OCI-LY3 (cell line): ENCODE results near the gene DNMT3A.

Source experiments
- H2AFZ ChIP-seq: fragments of 200-600, 300-600 bp; shearing (Covaris generic); 2 replicates; pipeline ENCODE4 v1.6.0; 2014; ENCODE audit warnings: antibody characterized with exemption, low read depth, low read length
- H3K27ac ChIP-seq: fragments of 200-600, 300-600 bp; sonication (generic); 2 replicates; pipeline ENCODE4 v1.5.1; 2014; ENCODE audit warnings: mild to moderate bottlenecking, low read length, moderate library complexity, mixed read lengths
- H3K27me3 ChIP-seq: fragments of 200-600, 300-600 bp; sonication (generic); 2 replicates; pipeline ENCODE4 v1.6.1; 2014; ENCODE audit warnings: low read depth, low read length, mixed read lengths
- H3K36me3 ChIP-seq: fragments of 200-600, 300-600 bp; sonication (generic); replicated peaks from 2 replicates; pipeline ENCODE3; 2014; ENCODE audit warnings: low read depth, low read length, mixed read lengths
- H3K4me1 ChIP-seq: fragments of 300-600, 200-600 bp; sonication (generic); 2 replicates; pipeline ENCODE4 v1.6.1; 2014; ENCODE audit warnings: low read length, mixed read lengths
- H3K4me2 ChIP-seq: fragments of 200-600, 300-600 bp; sonication (generic); 2 replicates; pipeline ENCODE4 v1.6.1; 2014; ENCODE audit warnings: low read length, mixed read lengths
- H3K4me3 ChIP-seq: fragments of 300-600, 200-600 bp; sonication (generic); 2 replicates; pipeline ENCODE4 v1.5.1; 2014; ENCODE audit warnings: antibody characterized with exemption, mild to moderate bottlenecking, low read length, moderate library complexity
- H3K79me2 ChIP-seq: fragments of 300-600, 200-600 bp; shearing (Covaris generic); 2 replicates; pipeline ENCODE4 v1.6.1; 2014; ENCODE audit warnings: mild to moderate bottlenecking, low read length, mixed read lengths
- H3K9ac ChIP-seq: fragments of 300-600, 200-600 bp; shearing (Covaris generic); 2 replicates; pipeline ENCODE4 v1.6.0; 2014; ENCODE audit warnings: mild to moderate bottlenecking, low read length, moderate library complexity
- H3K9me3 ChIP-seq: fragments of 200-600, 300-600 bp; shearing (Covaris generic); 2 replicates; pipeline ENCODE4 v1.6.1; 2014; ENCODE audit warnings: low read length, mixed read lengths; ENCODE audit not compliant: insufficient read depth
- H4K20me1 ChIP-seq: fragments of 200-600, 300-600 bp; sonication (generic); 2 replicates; pipeline ENCODE4 v1.6.1; 2016; ENCODE audit warnings: low read length, mixed read lengths; ENCODE audit not compliant: insufficient read depth
- CTCF ChIP-seq: fragments of 200-600, 300-600 bp; sonication (generic); IDR thresholded peaks from 2 replicates; pipeline ENCODE4 v1.5.1; 2014; ENCODE audit warnings: antibody characterized with exemption, low read length, low read depth
- EZH2phosphoT487 ChIP-seq: fragments of 200-600 bp; shearing (Covaris generic); IDR thresholded peaks from 2 replicates; pipeline ENCODE4 v1.6.1; 2018; ENCODE audit warnings: antibody characterized with exemption, mixed run types, low read depth

DNMT3A gene

GRCh38 chr2:25363733-25364132 is 22.0 kb upstream of the DNMT3A start:
- no peaks in the 10 kb centered on the region; the same call in 1 of the 2 replicates for H3K79me2 ChIP-seq
- TF ChIP-seq EZH2phosphoT487, result no peak
- TF ChIP-seq CTCF, result no peak
- no peaks in the 10 kb centered on the region for H4K20me1 ChIP-seq
- peaks cover 40% of the 10 kb centered on the region for H3K4me1 ChIP-seq
- H3K4me3 ChIP-seq, result peak overlapping the region; percentile 84
- H2AFZ ChIP-seq, result no peak overlapping the region
- H3K27ac ChIP-seq, result 0 out of 2 replicates have a peak overlapping the region, but pooled peaks have one; percentile 94
- no peaks in the 10 kb centered on the region for H3K36me3 ChIP-seq
- H3K27me3 ChIP-seq, result no peaks in the 10 kb centered on the region
- no peaks in the 10 kb centered on the region for H3K9me3 ChIP-seq
- H3K9ac ChIP-seq, result peak overlapping the region; percentile 94
- H3K4me2 ChIP-seq, result peak overlapping the region; percentile 98

GRCh38 chr2:25362434-25363145 is 20.9 kb upstream of the DNMT3A start:
- H2AFZ ChIP-seq, result no peak overlapping the region
- no peaks in the 10 kb centered on the region for H3K9me3 ChIP-seq
- H3K4me2 ChIP-seq, result peak overlapping the region; percentile 98
- peak overlapping the region; percentile 94 for H3K9ac ChIP-seq
- TF ChIP-seq CTCF (no peak), EZH2phosphoT487 (no peak)
- H3K27me3 ChIP-seq, result no peaks in the 10 kb centered on the region
- H3K4me3 ChIP-seq, result peak overlapping the region; percentile 84
- H3K36me3 ChIP-seq, result no peaks in the 10 kb centered on the region
- peak overlapping the region; percentile 94 for H3K27ac ChIP-seq
- no peaks in the 10 kb centered on the region for H4K20me1 ChIP-seq
- H3K4me1 ChIP-seq, result peaks cover 43% of the 10 kb centered on the region
- H3K79me2 ChIP-seq, result no peaks in the 10 kb centered on the region; the same call in 1 of the 2 replicates

- no peaks in the 10 kb centered on the region for H3K36me3 ChIP-seq
- no peak for TF ChIP-seq EZH2phosphoT487
- TF ChIP-seq CTCF, result peak; percentile 87
- H3K27me3 ChIP-seq, result no peaks in the 10 kb centered on the region
- H3K79me2 ChIP-seq, result no peaks in the 10 kb centered on the region; the same call in 1 of the 2 replicates
- no peak overlapping the region for H2AFZ ChIP-seq
- peak overlapping the region; percentile 94 for H3K27ac ChIP-seq
- no peaks in the 10 kb centered on the region for H3K9me3 ChIP-seq
- peak overlapping the region; percentile 98 for H3K4me2 ChIP-seq
- H4K20me1 ChIP-seq, result no peaks in the 10 kb centered on the region
- H3K9ac ChIP-seq, result peak overlapping the region; percentile 94
- peak overlapping the region; percentile 84 for H3K4me3 ChIP-seq
- peaks cover 43% of the 10 kb centered on the region for H3K4me1 ChIP-seq
These were observed 20.3 kb upstream of the DNMT3A start for GRCh38 chr2:25362049-25362433.

GRCh38 chr2:25361261-25362048 is 19.7 kb upstream of the DNMT3A start:
- peaks cover 40% of the 10 kb centered on the region for H3K4me1 ChIP-seq
- no peak overlapping the region for H3K27ac ChIP-seq
- no peak for TF ChIP-seq CTCF
- TF ChIP-seq EZH2phosphoT487, result no peak
- H2AFZ ChIP-seq, result 0 out of 2 replicates have a peak overlapping the region, but pooled peaks have one; percentile 44
- H3K79me2 ChIP-seq, result no peaks in the 10 kb centered on the region; the same call in 1 of the 2 replicates
- no peaks in the 10 kb centered on the region for H3K27me3 ChIP-seq
- H3K9me3 ChIP-seq, result no peaks in the 10 kb centered on the region
- H3K9ac ChIP-seq, result peak overlapping the region; percentile 55
- peak overlapping the region; percentile 98 for H3K4me2 ChIP-seq
- no peaks in the 10 kb centered on the region for H3K36me3 ChIP-seq
- peak overlapping the region; percentile 68 for H3K4me3 ChIP-seq
- no peaks in the 10 kb centered on the region for H4K20me1 ChIP-seq
